ENCODE measurements around the gene SLC6A9.

Gene SLC6A9

DNA sequence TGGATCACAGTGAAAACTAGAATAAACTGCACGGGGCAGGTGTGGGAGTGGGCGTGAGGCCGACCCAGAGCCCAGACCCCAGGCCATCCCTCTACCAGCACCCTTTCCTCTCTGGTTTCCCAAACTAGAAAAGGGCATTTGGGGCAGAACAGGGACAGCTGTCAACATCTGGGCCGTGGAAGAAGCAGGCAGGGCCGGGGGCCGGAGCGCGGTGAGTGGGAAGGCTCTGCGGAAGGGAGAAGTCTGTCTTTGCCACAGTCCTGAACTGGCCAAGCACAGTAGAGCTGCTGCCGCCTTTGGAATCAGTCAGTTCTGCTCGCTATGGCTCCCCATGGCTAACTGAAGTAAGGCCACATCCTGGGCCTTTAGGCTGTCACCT, 33.3 kb downstream of the SLC6A9 start:
- no peak for DNase-seq

DNA sequence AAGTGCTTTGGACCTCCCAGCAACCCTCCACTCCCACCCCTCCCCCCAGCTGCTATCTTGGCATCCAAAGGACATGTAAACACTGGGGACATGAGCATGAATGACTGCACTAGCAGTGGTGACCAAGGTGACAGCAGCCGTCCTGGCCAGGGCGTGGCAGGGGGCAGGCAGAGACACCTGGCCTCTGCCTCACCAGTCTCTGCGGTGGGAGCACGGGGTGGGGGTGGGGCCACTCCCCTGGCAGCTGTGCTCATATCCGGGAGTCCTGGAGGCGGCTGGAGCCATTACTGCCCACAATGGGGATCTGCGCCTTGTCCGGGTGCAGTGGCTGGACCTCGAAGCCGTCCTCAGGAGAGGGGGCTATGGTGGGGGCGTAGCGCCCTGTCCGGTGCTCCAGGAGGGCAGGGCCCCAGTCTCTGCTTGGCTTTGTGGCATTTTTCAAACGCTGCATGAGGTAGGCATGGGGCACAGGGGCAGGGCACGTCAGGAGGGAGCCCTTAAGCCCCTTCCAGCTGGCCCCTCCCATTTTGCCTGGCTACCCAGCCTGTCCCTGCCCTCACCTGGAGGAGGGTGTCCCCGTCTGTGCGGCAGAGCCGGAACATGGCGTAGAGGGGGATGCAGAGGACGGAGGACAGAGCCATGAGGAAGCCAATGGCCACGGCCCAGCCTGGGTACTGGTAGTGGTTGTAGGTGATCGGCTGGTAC, 33.8 kb downstream of the SLC6A9 start:
- DNase-seq = no peak

DNA sequence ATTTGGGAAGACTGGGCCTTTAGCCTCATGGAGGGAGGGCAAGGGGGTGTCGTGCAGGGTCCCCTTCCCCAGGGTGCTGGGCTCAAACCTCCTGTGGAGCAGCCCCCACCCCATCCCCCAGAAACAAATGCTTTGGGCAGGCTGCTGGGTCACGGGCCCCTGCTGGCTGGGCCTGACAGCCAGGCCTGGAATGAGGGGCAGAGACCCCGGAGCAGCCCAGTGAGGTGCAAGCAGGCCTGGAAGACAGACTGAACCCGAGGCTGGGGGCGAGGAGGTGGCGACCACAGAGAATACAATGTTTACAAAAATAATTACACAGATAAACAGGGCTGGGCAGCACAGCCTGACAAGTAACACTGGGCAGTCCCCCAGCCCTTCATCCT, 34.5 kb downstream of the SLC6A9 start:
- no peak for DNase-seq

DNA sequence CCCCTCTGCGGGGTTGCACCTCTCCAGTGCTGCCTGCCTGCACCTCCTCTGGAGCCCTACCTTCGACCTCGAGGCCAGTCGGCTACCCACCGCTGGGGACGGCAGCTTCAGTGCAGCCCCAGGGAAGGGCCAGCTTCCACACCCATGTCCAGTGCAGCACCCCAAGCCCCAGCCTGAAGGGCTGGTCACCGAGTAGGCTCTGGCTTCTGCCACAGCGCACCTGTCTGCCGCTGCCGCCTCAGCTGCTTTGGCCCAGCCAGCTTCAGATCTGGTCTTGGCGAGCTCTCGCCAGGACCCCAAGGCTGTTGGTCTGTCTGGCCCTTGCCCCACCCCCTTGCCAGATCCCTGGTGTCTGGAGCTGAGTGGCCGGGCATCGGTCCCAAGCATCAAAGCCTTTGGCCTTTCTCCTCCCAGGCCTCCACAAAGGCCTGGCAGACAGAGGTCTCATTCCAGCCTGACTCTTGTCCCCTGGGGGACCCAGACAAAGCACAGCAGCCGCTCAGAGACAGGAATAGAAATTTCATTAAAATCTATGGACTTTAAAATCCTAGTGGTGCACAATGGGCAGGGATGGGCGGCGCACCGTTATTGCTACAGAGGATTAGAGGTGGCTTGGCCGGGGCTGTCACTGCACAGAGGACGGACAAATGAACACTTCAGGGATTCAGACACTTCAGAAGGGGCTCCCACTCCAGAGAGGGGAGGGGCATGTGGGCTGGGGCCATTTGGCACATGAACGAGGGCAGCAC, 35.1 kb downstream of the SLC6A9 start:
- no peak for DNase-seq

DNA sequence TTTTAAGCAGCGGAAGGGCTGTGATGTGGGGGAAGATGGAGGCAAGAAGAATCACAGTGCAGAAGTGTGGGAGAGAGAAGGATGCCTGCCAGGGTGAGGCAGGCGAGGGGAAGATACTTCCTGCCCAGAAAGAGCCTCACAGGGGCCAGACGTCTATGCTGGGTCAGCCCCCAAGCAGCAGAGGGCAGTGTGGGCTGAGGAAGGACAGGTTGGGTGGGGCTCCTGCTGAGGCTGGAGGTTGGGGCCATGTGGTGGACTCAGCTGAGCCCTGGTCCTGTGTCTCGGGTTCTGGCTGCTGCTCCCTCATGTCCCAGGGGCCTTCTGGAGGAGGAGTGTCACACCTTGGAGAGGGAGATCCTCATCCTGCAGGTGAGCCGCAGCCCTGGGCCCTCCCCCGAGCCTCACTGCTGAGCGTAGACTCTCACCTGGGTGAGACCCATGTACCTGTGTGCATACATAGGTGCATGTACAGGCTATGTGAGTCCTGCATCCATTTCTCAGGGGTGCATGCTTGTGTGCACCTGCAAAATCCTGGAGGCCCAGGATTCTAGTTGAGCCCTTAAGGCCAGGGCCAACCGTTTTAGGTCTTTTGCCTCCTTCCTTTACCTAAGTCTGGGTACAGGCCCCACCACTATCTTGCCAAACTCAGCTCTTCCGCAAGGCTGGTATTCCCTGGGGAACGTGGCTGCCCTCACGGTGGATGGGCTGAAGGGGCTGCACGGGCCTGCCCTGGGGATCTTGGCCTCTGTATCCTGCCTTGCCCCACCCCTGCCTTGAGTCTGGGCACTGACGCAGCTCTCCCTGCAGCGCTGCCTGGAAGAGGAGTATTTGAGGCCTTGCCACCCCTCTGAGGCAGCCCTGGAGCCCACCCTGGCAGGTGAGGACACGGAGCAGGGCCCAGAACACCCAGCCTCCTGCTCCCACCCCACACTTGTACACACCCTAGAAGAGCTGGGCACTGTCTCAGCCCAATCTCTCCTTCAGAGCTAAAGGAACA, 36.2 kb downstream of the SLC6A9 start:
- DNase-seq = peak; percentile 38

DNA sequence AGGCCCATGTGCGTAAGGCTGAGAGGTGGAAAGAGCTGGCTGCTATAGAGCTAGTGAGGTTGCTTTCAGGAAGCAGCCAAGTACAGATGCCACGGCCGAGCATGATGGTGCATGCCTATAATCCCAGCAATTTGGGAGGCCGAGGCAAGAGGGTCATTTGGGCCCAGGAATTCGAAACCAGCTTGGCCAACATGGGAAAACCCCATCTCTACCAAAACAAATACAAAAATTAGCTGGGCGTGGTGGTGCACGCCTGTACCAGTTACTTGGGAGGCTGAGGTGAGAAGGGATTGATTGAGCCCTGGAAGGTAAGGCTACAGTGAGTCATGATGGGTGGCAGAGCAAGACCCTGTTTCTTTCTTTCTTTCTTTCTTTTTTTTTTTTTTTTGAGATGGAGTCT, 37.2 kb downstream of the SLC6A9 start:
- no peak for DNase-seq

DNA sequence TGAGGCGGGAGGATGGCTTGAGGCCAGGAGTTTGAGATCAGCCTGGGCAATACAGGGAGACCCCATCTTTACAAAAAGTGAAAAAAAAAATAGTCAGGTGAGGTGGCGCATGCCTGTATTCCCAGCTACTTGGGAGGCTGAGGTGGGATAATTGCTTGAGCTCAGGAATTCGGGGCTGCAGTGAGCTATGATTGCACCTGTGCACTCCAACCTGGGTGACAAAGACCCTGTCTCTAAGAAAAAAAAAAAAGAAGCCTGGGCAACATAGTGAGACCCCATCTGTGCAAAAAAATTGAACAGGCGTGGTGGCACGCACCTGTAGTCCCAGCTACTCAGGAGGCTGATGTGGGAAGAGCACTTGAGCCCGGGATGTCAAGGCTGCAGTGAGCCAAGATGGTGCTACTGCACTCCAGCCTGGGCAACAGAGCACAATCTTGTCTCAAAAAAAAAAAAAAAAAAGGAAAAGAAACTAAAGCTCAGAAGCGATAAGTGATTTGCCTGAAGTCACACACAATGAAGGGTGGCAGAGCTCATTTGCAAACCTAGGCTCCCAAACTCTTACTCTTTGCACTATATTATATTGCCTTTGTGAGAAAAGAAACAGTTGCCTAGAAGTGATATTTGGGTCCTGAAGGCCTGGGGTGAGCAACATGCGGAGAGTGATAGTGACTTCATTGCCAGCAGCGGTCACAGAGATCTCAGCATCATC, 37.9 kb downstream of the SLC6A9 start:
- no peak for DNase-seq

DNA sequence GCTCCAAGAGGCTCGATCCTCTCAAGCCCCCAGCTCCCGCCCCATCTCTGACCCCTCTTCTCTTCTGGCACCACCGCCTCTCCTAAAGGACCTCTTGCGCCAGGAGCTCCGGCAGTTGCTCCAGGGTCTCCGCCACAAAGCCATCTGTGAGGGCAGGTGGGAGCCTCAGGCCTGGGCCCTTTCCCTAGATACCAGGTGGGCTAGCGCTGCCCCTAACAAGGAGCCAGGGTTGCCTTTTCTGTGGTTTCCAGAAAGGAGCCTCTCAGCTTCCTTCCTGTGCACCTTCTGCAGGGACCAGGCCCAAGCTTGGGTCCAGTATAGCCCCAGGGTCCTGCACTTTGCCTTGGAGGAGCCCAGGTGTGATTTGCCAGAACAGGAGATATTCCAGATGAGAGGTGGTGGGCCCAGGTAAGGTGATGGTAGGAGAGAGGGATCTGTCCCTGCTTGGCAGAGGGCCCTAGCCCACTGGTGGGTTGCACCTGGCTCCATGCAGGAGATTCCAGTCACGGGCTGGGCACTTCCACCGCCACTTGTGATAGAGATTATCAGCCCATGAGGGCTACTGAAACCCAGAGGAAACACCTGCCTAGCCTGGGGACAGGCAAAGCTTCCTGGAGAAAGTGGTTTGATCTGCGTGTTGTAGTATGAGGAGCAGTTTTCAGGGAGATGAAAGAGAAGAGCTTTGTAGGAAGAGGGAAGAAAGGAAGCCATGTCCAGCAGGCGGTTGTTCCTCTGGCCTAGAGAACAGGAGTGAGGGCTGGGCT, 38.8 kb downstream of the SLC6A9 start:
- DNase-seq = no peak

DNA sequence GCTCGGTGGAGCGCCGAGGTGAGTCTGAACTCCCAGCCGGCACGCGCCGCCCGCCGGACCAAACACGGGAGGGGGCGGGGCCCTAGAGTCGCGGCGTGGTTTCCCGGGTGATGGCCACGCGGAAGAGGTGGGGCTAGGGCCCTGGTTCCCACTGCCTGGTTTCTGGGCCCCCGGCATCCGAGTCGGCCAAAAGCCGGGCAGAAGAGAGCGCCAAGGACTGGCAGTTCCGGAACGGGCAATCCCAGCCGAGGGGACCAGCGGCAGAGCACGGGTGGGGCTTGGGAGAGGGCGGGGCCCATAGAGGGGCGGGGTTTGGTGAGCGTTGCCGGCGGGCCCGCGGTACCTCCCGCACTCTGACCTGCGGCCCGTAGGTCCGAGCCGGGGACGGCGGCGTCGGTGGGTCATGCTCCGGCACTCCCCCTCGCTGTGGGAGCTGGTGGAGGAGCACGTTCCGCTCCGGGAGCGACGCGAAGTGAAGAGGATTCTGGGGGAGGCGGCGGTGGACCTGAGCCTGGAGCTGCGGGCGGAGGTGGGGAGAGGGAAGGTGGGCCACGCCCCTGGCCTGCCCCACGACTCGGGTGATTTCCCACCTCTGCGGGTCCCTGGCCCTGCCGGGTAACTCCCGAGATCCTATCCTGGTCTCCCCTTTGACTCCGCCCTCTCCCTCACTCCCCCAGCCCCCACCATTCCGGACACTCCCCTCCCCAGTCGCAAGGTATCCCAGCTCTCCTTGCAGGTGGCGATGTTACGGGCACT, 39.6 kb downstream of the SLC6A9 start, which contains the start of gene CCDC24:
CCDC24 (plus strand) TSS at position 124 of the 756 bp plus-strand sequence; CDS start at position 404, 280 bp downstream.
- peak; percentile 48 to 69 for DNase-seq

DNA sequence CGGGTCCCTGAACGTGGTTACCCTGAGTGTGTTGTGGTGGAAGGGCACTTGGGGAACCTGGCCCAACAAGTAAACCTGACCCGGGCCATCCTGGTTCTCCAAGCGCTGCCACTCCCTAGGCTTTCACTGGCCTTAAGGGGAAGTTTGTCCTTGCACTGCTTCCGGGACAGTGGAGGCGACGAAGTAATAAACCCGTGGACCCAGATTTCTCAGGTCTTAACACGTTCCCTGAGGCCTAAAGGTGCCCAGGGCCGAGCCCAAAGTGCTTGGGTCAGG, 40.1 kb downstream of the SLC6A9 start:
- no peak for DNase-seq

DNA sequence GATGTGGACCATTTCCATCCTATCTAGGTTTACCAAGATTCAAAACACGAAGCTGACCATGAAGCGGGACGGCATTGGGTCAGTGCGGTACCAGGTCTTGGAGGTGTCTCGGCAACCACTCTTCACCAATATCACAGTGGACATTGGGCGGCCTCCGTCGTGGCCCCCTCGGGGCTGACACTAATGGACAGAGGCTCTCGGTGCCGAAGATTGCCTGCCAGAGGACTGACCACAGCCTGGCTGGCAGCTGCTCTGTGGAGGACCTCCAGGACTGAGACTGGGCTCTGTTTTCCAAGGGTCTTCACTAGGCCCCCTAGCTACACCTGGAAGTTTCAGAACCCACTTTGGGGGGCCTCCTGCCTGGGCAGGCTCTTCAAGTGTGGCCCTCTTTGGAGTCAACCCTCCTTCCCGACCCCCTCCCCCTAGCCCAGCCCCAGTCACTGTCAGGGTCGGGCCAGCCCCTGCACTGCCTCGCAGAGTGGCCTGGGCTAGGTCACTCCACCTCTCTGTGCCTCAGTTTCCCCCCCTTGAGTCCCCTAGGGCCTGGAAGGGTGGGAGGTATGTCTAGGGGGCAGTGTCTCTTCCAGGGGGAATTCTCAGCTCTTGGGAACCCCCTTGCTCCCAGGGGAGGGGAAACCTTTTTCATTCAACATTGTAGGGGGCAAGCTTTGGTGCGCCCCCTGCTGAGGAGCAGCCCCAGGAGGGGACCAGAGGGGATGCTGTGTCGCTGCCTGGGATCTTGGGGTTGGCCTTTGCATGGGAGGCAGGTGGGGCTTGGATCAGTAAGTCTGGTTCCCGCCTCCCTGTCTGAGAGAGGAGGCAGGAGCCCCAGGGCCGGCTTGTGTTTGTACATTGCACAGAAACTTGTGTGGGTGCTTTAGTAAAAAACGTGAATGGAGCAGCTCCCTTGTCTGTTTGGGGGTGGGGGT, 40.7 kb downstream of the SLC6A9 start:
- peak in 1 of 2 experiments; percentile 28 for DNase-seq

DNA sequence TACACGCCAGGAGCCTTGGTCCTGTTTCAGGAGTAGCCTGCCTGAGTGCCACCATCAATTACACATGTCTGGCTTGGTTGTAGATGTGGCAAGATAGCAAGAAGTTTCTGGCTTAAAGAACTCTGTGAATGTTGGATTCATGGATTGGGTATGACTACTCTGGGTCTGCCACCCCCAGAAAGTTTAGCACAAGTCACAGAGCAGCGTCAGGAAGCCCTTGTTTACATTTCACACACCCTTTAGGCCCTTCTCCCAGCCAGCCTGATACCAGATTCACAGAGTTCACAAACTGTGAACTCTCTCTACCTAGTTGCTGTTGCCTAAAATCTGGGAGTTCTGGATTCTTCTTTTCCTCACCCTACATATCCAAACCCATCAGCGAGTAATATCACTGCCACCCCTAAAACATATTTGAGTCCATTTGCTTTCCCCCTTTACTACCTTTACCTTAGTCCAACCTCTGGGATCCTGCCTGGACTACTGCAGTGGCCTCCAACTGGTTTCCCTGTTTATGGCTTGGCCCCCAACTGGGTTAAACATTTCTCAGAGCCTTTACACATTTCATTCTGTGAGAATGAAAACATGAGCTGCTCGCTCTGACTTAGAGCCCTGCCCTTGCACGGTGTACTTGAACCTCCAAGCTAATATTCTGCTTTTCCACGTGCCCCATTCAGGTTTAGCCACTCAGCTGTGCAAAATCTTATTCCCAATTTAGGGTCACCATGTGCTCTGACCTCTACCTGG, 43.9 kb downstream of the SLC6A9 start:
- DNase-seq = no peak

DNA sequence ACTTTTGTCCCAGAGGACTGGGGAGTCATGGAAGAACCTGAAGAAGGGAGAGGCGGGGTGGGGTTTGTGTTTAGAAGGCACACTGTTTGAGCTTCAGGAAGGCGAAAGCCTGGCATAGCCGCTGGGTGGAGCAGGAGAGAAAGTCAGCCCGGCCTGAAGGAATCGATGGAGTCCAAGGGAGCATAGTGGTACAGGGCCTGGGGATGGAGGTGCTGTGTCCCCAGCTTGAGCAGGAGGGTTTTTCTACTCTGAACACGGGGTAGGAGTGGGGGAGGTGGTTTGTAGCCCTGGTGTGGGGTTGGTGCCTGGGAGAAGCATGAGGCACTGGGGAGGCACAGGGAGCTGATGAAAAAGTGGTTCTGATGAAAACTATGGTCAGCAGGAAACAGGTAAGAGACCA, 44.5 kb downstream of the SLC6A9 start:
- DNase-seq = no peak

DNA sequence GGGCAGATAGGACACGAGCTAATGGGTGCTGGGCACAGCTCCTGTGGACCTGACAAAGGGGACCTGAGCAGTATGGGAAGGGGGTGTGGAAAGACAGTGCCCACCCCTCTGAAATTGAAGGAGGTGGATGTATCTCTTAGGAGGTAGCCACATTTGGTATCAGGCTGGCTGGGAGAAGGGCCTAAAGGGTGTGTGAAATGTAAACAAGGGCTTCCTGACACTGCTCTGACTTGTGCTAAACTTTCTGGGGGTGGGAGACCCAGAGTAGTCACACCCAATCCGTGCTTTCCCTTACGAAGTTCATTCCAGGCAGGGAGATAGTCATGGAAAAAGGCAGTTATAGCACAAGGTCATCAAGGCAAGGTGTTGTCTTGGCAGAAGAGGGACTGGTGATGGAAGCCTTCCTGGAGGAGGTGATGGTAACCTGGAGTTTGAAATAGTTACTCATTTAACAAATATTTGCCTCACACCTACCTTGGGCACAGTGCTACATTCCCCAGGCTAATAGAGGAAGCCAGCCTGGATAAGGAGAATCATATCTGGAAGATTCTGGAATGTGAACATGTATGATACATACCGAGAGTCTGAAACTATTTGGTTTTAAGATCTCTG, 45.2 kb downstream of the SLC6A9 start:
- DNase-seq = no peak

DNA sequence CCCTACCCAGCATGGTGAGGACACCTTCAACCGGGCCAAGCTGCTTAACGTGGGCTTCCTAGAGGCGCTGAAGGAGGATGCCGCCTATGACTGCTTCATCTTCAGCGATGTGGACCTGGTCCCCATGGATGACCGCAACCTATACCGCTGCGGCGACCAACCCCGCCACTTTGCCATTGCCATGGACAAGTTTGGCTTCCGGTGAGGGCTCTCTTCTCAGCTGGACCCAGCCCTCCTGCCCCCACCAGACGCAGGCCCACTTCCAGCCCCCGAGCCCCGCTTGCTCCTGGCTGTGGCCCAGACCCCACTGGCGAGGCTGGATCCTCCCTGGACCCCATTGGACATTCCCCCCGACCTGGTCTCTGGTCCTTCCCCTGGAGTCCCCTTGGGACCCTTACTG, 46.4 kb downstream of the SLC6A9 start:
- DNase-seq = no peak

DNA sequence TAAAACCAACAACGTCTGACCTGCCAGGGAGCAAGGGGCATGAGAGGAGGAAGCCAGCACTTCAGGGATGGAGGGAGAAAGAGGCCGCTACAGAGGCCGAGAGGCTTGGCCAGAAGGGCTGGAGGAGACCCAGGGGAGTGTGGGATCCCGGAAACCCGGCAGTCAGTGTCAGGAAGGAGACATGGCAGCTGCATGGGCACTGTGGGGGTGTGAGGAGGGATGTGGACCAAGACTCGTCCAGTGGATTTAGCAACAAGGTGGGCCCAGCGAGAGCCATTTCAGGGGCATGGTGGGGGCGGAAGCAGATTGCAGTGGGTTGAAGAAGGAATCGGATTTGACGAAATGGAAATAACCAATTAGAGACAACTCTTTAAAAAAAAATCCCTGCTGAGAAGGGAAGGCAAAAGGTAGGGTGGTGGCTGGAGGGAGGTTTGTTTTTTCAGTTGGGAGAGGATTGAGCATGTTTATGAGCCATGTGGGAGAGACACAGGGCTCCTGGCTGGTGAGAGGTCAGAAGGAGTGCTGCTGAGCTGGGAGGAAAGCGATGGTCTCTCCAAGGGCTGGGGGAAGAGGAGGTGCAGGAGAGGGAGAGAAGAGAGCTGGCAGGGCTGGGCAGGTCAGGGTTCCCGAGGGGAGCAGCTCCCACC, 47.9 kb downstream of the SLC6A9 start:
- DNase-seq = no peak

DNA sequence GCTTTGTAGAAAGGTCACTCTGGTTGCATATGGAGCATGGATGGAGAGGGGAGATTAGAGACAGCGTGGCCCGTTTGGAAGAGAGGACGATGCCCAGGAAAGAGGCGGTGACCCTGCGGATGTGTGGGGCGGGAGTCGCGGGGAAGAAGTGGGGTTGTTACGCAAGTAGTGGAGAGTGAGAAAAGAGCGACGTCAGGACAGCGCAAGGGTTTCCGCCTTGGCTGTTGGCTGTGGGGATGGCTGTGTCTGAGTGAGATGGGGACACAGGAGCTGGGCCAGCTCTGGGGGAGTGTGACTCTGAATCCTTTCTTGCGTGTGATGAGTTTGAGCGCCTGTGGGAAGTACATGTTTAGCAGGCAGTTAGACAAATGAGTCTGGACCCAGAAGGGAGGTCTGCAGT, 48.5 kb downstream of the SLC6A9 start:
- DNase-seq = no peak

DNA sequence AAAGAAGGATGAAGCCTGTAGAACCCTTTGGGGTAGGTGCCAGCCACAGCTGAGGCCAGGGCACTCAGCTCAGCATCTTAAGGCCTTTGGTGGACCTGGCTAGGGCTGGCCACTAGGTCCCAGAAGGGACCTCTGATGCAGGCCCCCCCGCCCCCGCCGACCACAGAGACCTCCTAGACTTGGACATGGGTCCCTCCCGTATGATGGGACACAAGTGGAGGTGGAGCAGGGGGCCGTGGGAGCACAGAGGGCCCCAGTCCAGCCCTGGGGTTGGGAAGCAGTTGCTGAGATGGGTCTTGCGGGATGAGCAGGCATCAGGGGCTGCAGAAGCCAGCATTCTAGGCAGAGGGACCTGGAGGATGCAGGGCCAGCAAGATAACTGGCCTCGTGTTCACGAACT, 49.0 kb downstream of the SLC6A9 start:
- DNase-seq = no peak
